Measurements from ENCODE around the gene EIF2AK2. TPM values are rescaled to one million over a fixed set of nuclear protein-coding genes. Genes with fewer than 3 reads are reported as not detected.

EIF2AK2 gene
- total RNA-seq, 2 experiments from 2014 or later: 48.1 to 52.6 TPM

GRCh38 chr2:37119157-37119556, 37.6 kb downstream of the EIF2AK2 start:
- POLR2A ChIA-PET: no interaction called here
- CTCF ChIA-PET: no interaction called here
- intact Hi-C loops (cut with micrococcal nuclease): no loop called here
- H3K9me3 Mint-ChIP-seq: no peaks in the 10 kb centered on the region
- H3K36me3 Mint-ChIP-seq: peaks cover 26% of the 10 kb centered on the region
- H3K27ac Mint-ChIP-seq: no peak overlapping the region
- no peaks in the 10 kb centered on the region for H3K4me1 Mint-ChIP-seq (ENCODE audit: low read depth)
- H3K4me3 Mint-ChIP-seq: no peak overlapping the region
- no peaks in the 10 kb centered on the region for H3K27me3 Mint-ChIP-seq
- no peak for DNase-seq

- no peak overlapping the region for H3K27ac Mint-ChIP-seq
- no peak overlapping the region for H3K4me3 Mint-ChIP-seq
These were observed 39.2 kb downstream of the EIF2AK2 start for GRCh38 chr2:37117566-37117965.

GRCh38 chr2:37111958-37112357, 44.8 kb downstream of the EIF2AK2 start:
- intact Hi-C loops (cut with micrococcal nuclease): no loop called here
- no peak for DNase-seq
- no peaks in the 10 kb centered on the region for H3K4me1 Mint-ChIP-seq (ENCODE audit: low read depth)
- CTCF ChIA-PET: no interaction called here
- H3K36me3 Mint-ChIP-seq: peaks cover 30% of the 10 kb centered on the region
- POLR2A ChIA-PET: no interaction called here
- H3K27ac Mint-ChIP-seq: no peak overlapping the region
- H3K9me3 Mint-ChIP-seq: no peaks in the 10 kb centered on the region
- no peak overlapping the region for H3K4me3 Mint-ChIP-seq
- no peaks in the 10 kb centered on the region for H3K27me3 Mint-ChIP-seq

More at GRCh38 chr2:37117566-37117965, 39.2 kb downstream of the EIF2AK2 start:
- intact Hi-C loops (cut with micrococcal nuclease): no loop called here
- Mint-ChIP-seq H3K4me1 (ENCODE audit: low read depth) (no peaks in the 10 kb centered on the region), H3K9me3 (no peaks in the 10 kb centered on the region), H3K36me3 (peaks cover 25% of the 10 kb centered on the region), H3K27me3 (no peaks in the 10 kb centered on the region)
- CTCF ChIA-PET: no interaction called here
- POLR2A ChIA-PET: interaction anchor here (0.6 kb wide), 1 partner anchor 29 kb away, joined by 3 read pairs; no protein-coding TSS in a partner anchor
- DNase-seq: no peak

- no peak overlapping the region for H3K4me3 Mint-ChIP-seq
- H3K4me1 Mint-ChIP-seq (ENCODE audit: low read depth): no peaks in the 10 kb centered on the region
- H3K9me3 Mint-ChIP-seq: no peaks in the 10 kb centered on the region
- intact Hi-C loops (cut with micrococcal nuclease): no loop called here
- ChIA-PET CTCF (interaction anchor here (0.6 to 0.7 kb wide), 2 partner anchors 11 to 92 kb away, joined by 3 to 4 read pairs; no protein-coding TSS in a partner anchor), POLR2A (no interaction called here)
- no peaks in the 10 kb centered on the region for H3K27me3 Mint-ChIP-seq
- no peak for DNase-seq
- no peak overlapping the region for H3K27ac Mint-ChIP-seq
- peaks cover 23% of the 10 kb centered on the region for H3K36me3 Mint-ChIP-seq
These were observed 46.2 kb downstream of the EIF2AK2 start for GRCh38 chr2:37110306-37111212.

- POLR2A ChIA-PET: no interaction called here
- no peaks in the 10 kb centered on the region for H3K9me3 Mint-ChIP-seq
- H3K36me3 Mint-ChIP-seq: peaks cover 22% of the 10 kb centered on the region
- no peaks in the 10 kb centered on the region for H3K4me1 Mint-ChIP-seq (ENCODE audit: low read depth)
- H3K27ac Mint-ChIP-seq: no peak overlapping the region
- no peak overlapping the region for H3K4me3 Mint-ChIP-seq
- no peak for DNase-seq
- H3K27me3 Mint-ChIP-seq: no peaks in the 10 kb centered on the region
- intact Hi-C loops (cut with micrococcal nuclease): no loop called here
- CTCF ChIA-PET: interaction anchor here (0.6 kb wide), 1 partner anchor 12 kb away, joined by 4 read pairs; no protein-coding TSS in a partner anchor
These were observed 47.3 kb downstream of the EIF2AK2 start for GRCh38 chr2:37109523-37109922.

GRCh38 chr2:37105150-37105549, 51.6 kb downstream of the EIF2AK2 start:
- Mint-ChIP-seq H3K27me3 (no peaks in the 10 kb centered on the region), H3K4me3 (no peak overlapping the region), H3K9me3 (no peaks in the 10 kb centered on the region), H3K27ac (no peak overlapping the region), H3K4me1 (ENCODE audit: low read depth) (no peaks in the 10 kb centered on the region), H3K36me3 (peaks cover 20% of the 10 kb centered on the region)
- CTCF ChIA-PET: no interaction called here
- POLR2A ChIA-PET: no interaction called here
- intact Hi-C loops (cut with micrococcal nuclease): no loop called here
- no peak for DNase-seq

GRCh38 chr2:37104178-37104577, 52.6 kb downstream of the EIF2AK2 start:
- ChIA-PET POLR2A (no interaction called here), CTCF (no interaction called here)
- intact Hi-C loops (cut with micrococcal nuclease): no loop called here
- Mint-ChIP-seq H3K27me3 (no peaks in the 10 kb centered on the region), H3K9me3 (no peaks in the 10 kb centered on the region), H3K36me3 (peaks cover 24% of the 10 kb centered on the region), H3K27ac (no peak overlapping the region), H3K4me1 (ENCODE audit: low read depth) (no peaks in the 10 kb centered on the region), H3K4me3 (no peak overlapping the region)
- no peak for DNase-seq

- CTCF ChIA-PET: no interaction called here
- no peak for DNase-seq
- intact Hi-C loops (cut with micrococcal nuclease): no loop called here
- Mint-ChIP-seq H3K27ac (no peak overlapping the region), H3K36me3 (peaks cover 15% of the 10 kb centered on the region), H3K4me1 (ENCODE audit: low read depth) (no peaks in the 10 kb centered on the region), H3K27me3 (no peaks in the 10 kb centered on the region), H3K4me3 (no peak overlapping the region), H3K9me3 (no peaks in the 10 kb centered on the region)
- POLR2A ChIA-PET: no interaction called here
These were observed 54.2 kb downstream of the EIF2AK2 start for GRCh38 chr2:37102588-37102987.

GRCh38 chr2:37100054-37100453, 56.7 kb downstream of the EIF2AK2 start:
- Mint-ChIP-seq H3K27me3 (no peaks in the 10 kb centered on the region), H3K4me1 (ENCODE audit: low read depth) (no peaks in the 10 kb centered on the region), H3K4me3 (no peak overlapping the region), H3K9me3 (no peaks in the 10 kb centered on the region), H3K36me3 (peaks cover 17% of the 10 kb centered on the region), H3K27ac (no peak overlapping the region)
- ChIA-PET POLR2A (no interaction called here), CTCF (no interaction called here)
- intact Hi-C loops (cut with micrococcal nuclease): no loop called here
- no peak for DNase-seq

- no peak for DNase-seq
- ChIA-PET POLR2A (no interaction called here), CTCF (no interaction called here)
- Mint-ChIP-seq H3K9me3 (no peaks in the 10 kb centered on the region), H3K4me1 (ENCODE audit: low read depth) (no peaks in the 10 kb centered on the region), H3K4me3 (no peak overlapping the region), H3K36me3 (peaks cover 22% of the 10 kb centered on the region), H3K27me3 (no peaks in the 10 kb centered on the region), H3K27ac (no peak overlapping the region)
- intact Hi-C loops (cut with micrococcal nuclease): no loop called here
These were observed 58.2 kb downstream of the EIF2AK2 start for GRCh38 chr2:37098416-37099118.

GRCh38 chr2:37096568-37096967, 60.2 kb downstream of the EIF2AK2 start:
- H3K27me3 Mint-ChIP-seq: no peaks in the 10 kb centered on the region
- no peaks in the 10 kb centered on the region for H3K4me1 Mint-ChIP-seq (ENCODE audit: low read depth)
- no peak overlapping the region for H3K4me3 Mint-ChIP-seq
- H3K9me3 Mint-ChIP-seq: no peaks in the 10 kb centered on the region
- peaks cover 27% of the 10 kb centered on the region for H3K36me3 Mint-ChIP-seq
- ChIA-PET POLR2A (no interaction called here), CTCF (no interaction called here)
- no peak for DNase-seq
- intact Hi-C loops (cut with micrococcal nuclease): no loop called here
- no peak overlapping the region for H3K27ac Mint-ChIP-seq

- DNase-seq: no peak
- POLR2A ChIA-PET: no interaction called here
- intact Hi-C loops (cut with micrococcal nuclease): no loop called here
- Mint-ChIP-seq H3K36me3 (peaks cover 28% of the 10 kb centered on the region), H3K9me3 (no peaks in the 10 kb centered on the region), H3K27ac (no peak overlapping the region), H3K27me3 (no peaks in the 10 kb centered on the region), H3K4me1 (ENCODE audit: low read depth) (no peaks in the 10 kb centered on the region), H3K4me3 (no peak overlapping the region)
- CTCF ChIA-PET: no interaction called here
These were observed 64.9 kb downstream of the EIF2AK2 start for GRCh38 chr2:37091873-37092272.

Measured in activated CD4-positive, alpha-beta memory T cell treated with anti-CD3 and anti-CD28 coated beads for 36 hours (primary cell).